A172 (cell line): ENCODE measurements around the gene HSPBAP1. TPM values are rescaled to one million over a fixed set of nuclear protein-coding genes. Genes with fewer than 3 reads are reported as not detected.
A peak's percentile ranks its signal among the peaks of the same experiment; 100 is the strongest.

ENCODE experiments used
- DNase-seq: peaks from one replicate; pipeline ENCODE4 v3.0.0-alpha.2; 2015; ENCODE audit warnings: low spot score
- total RNA-seq: library from RNA; depleted of rRNA; stranded (reverse); fragments of >200 nt; shearing (Covaris generic); gene quantifications from 2 replicates; pipeline ENCODE4 v1.2.3, GENCODE V29; 2014; rRNA removed

Gene HSPBAP1, protein sequence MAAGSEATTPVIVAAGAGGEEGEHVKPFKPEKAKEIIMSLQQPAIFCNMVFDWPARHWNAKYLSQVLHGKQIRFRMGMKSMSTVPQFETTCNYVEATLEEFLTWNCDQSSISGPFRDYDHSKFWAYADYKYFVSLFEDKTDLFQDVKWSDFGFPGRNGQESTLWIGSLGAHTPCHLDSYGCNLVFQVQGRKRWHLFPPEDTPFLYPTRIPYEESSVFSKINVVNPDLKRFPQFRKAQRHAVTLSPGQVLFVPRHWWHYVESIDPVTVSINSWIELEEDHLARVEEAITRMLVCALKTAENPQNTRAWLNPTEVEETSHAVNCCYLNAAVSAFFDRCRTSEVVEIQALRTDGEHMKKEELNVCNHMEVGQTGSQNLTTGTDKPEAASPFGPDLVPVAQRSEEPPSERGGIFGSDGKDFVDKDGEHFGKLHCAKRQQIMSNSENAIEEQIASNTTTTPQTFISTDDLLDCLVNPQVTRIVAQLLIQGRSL
- 6.2 and 14.6 TPM in 2 replicates for total RNA-seq

DNA sequence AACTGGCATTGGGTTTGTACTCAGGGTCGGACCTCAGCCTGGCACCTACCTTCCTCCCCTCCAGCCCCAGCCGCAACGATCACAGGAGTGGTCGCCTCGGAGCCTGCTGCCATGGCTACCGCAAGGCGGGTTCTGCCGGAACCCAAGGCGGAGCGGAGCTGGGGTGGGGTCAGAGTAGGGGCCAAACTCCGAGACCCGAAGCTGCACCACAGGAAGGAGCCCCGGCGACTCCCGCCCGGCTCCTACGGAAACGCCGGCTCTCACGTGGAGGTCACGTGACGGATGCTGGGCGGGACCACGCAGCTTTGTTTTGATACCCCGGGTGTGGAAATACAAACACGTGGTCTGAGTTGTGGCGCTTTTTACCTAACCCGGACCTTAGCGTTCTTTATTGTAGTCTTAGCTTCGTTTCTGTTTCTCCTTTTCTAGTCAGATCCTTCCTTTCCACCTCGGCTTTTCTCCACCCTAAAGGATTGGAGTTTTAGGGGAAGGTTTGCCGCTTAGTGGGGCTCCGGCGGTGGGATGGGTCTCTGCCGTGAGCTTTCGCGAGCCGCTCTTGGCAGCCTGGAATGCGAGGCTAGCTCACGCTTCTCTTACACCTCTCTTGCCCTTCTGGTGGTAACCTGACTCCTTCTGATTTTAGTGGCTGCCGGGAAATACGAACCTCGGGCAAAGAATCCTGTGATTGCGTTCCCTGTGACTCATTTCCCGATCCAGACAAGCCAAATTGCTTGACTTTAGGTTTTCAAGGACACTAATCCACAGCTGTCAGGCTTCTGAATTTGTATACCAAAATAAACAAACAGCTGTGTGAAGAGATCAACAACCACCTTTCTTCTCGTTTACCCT, at the start of gene HSPBAP1:
Gene HSPBAP1 (minus strand): TSS at position 264 of the 849 bp plus-strand sequence. CDS start 151 bp downstream, at position 113.
- peak; percentile 81 for DNase-seq

DNA sequence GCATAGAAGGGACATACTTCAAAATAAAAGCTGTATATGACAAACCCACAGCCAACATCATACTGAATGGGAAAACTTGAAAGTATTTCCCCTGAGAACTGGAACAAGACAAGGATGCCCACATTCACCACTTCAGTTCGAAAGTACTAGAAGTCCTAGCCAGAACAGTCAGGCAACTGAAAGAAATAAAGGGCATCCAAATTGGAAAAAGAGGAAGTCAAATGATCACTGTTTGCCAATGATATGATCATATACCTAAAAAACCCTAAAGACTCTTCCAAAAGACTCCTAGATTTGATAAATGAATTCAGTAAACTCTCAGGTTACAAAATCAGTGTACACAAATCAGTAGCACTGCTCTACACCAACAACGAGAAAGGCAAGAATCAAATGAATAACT, 42.0 kb upstream of the HSPBAP1 start:
- DNase-seq: no peak

DNA sequence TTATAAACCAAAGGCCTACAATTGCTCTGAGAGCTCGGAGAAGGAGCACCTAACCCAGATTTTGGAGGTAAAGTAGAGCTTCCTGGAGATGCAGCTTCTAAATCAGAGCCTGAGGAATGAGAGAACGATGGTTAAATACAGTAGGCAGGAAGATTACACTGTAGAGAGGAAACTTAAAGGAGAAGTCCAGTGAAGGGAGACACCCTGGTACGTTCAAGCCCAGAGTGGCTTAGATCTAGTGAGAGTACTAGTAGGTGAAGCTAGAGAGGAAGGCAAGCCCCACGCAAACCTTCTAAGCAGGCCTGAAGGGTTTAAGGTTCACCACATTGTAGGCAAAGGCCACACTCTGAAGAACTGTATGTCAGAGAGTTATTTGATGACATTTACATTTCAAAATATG, 34.6 kb upstream of the HSPBAP1 start:
- no peak for DNase-seq

DNA sequence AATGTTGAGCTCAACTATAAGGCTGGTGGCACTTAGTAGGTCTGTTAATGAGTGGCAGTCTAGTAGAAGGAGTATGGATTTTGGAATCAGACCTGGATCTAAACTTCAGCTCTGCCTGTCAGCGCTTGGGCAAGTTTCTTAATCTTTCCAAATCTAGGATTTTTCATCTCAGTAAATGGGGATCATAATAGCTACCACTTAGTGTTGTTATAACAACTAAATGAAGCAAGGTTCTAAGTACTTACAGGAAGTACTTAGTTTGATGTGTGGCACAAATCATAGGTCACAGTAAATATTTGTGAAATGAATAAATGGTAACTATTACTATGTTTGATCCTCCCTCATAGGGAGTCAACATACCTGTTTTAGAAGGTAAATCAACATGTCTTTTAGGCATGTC, 32.6 kb upstream of the HSPBAP1 start:
- DNase-seq: no peak

DNA sequence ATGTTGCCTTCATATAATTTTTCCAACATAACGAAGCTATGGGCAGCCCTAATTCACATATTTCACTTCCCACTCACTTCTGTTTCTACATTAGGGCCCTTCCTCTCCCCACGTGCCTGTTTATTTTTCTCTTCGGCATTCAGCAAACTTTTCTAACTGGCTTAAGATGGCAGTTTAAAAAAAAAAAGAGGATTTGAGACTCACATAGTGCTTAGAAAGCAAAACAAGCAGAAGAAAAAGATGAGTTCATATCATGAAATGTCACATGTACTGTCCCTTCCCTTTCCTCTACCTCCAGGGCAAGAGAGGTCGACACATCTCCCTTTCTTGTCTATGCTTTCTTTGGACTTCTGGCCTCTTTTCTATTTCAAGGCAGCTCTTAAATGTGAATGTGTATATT, 31.8 kb upstream of the HSPBAP1 start:
- DNase-seq: no peak

DNA sequence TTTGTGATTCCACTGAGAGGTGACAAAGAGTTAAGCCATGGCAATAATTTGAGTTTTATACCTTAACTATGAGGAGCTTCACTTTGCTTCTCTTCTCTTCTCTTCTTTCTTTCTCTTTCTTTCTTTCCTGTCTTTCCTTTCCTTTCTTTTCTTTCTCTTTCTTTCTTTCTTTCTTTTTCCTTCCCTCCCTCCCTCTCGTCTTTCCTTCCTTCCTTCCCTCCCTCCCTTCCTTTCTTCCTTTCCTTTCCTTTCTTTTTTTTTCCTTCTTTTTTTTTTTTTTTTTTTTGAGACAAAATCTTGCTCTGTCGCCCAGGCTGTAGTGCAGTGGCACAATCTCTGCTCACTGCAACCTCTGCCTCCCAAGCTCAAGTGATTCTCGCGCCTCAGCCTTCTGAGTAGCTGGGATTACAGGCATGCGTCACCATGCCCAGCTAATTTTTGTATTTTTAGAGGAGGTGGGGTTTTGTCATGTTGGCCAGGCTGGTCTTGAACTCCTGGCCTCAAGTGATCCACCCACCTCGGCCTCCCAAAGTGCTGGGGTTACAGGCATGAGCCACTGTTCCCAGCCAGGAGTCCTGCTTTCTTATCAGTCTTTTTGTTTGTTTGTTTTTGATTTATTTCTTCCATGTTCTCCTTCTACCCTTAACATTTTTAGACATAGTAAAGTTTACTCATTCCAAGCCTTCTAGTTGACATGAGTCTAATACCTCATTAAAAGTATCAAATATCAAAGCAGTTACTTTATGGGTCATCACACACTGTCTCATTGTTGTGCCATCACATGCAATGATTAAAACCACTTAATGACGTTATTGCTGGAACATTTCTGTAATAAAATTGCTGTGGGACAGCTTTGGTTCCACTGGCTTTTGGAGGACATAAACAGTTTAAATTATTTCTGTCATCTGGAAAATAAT, 31.1 kb upstream of the HSPBAP1 start:
- DNase-seq: peak; percentile 10

DNA sequence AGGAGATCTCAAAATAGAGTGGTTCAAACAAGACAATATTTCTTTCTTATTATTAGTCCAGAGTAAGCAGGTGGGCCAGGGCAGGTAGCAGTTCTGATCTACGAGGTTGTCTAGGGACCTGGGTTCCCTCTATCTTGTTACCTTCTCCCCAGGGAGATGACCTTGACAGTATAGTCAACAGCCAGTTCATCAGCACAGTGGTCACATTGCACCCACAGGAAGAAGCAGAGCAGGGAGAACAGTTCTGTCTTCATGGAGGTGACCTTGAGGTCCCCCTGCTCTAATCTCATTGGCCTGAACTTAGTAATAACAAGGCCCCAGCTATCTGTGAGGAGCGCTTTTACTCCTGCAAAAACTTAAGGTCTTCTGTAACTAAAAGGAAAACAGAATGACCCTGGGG, 23.0 kb upstream of the HSPBAP1 start:
- DNase-seq: no peak

DNA sequence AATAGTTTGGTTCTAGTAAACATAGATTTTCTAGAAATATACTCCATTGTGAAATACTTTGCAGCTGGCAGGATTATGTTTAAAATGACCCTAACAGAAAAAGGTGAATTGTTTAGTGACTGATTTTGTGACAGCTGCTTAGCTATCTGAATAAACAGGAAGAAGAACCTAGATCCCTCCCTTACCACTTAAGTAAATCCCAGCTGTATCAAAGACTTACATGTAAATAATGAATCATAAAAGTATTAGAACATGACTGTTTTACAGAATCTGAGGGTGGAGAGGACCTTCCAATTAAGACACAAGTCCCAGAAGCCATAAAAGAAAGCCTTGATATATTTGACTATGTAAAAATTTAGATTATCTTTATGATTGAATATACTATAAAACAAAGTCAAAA, 17.1 kb upstream of the HSPBAP1 start:
- DNase-seq: no peak

DNA sequence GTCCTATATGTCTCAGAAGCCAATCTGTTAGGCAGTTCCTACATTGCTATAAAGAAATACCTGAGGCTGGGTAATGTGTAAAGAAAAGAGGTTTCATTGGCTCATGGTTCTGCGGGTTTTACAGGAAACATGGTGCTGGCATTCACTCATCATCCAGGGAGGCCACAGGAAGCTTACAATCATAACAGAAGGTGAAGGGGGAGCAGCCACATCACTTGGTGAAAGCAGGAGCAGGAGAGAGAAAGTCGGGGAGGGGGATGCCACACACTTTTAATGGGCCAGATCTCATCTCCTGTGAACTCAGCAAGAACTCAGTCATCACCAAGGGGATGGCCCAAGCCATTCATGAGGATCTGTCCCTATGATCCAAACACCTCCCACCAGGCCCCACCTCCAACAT, 10.3 kb upstream of the HSPBAP1 start:
- no peak for DNase-seq

DNA sequence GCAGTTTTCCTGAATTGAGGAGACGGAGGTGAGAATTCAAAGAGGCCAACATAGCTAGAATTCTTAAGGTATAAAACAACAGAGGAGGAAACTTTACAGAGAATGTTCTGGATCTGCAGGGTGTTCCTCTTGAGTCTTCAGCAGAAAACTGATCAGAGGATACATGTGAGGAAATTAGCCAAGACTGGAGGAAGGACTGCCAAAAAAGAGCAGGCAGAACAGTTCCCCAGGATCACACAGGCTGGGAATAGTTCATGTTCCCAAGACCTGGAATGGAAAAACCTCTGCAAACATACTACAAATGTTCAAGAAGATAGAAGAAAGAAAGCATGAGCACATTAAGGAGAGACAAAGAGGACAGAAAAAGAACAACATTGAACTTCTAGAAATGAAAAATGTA, 8.7 kb upstream of the HSPBAP1 start:
- no peak for DNase-seq

DNA sequence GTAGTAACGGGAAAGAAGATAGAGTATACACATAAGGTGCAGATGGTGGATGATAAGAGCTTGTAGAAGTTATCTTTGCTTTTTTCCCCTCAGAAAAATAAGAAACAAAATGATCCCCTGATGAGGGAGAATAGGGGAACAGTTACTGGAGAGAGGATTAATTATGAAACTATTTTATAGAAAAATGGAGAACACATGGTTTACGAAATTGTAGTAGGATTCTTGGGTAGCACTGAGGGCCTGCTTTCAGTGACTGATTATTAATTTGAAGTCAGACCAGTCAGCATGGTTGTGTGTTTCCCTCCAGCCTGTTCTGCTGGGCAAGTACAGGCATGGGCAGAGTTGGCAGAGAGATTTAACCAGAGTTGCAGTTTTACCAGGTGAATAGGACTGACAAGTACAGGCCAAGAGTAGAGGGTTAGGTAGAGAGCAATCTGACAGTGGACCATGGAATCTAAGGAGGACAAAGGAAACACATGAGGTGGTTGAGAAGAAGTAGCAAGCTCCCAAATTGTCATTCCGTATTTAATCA, 7.1 kb upstream of the HSPBAP1 start:
- no peak for DNase-seq

DNA sequence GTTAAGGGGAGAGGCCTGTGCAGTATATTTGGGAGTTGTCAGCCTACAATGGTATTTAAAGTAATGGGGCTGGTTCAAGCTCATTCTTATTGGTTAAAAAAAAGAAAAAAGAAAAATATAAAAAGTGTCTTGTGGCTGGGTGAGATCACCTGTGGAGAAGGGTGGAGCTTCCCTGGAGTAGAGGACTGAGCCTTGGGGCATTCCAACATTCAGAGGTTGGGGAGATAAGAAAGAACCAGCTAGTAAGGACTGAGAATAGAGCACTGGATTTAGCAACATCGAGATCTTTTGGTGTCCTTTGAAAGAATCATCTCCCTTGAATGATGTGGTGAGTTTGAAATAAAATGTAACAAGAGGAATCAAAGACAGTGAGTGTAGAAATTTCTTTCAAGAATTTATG, 6.4 kb upstream of the HSPBAP1 start:
- no peak for DNase-seq

DNA sequence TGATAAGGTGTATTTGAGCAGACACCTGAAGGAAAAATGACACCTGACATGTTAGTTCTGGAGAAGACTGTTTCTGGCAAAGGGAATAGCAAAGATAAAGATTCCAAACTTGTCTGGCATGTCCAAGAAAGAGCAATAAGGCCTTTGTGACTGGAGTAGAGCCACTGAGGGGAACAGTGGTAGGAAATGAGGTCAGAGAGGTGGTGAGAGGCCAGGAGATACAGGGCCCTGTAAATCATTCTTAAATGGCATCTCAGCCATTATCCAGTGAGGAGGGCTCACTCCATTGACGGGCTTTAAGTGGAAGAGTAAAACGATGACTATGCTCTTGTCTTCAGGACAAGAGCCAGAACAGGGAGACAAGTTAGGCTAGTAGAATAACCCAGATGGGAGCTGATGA, 5.7 kb upstream of the HSPBAP1 start:
- DNase-seq: no peak

DNA sequence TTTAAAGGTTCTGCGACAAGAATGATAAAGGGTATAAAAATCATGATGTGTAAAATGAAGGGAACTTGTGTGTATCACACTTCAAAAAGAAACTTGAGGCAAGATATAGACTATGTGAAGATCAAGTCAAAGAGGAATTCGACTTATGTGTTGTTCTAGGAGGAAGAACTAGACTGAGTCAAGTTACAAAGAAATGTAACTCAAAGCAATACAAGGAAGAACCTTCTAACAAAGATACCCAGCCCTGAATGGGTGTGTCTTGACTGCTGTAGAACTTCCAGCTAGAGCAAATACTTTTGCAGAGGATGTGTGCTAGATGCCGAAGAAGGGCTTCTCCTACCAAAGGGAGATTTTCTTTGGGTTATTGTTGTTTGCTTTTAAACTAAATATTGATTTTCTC, 3.7 kb upstream of the HSPBAP1 start:
- DNase-seq: no peak

DNA sequence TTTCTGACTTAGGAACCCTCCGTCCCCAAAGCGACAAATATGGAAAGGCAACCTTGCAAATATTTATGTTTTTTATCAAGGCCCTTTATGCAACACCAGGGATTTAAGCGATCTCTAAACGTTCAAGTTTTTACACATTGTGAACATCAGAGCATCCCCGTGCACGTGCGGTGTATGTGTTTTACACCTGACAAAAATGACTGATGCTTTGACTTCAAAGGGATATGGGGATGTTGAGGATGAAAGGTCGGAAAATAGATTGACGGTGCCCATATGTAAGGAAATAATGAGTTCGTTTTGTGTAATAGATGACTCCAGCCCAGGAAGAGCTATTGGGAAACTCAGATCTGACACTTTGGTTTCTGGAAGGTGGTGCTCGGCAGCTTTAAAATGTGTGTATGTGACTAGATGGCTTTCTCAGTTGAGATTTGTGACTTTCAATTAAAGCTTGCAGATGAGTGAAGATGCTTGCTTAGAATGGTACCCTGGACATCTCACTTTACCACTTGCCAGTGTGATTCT, 2.1 kb upstream of the HSPBAP1 start:
- DNase-seq: no peak

DNA sequence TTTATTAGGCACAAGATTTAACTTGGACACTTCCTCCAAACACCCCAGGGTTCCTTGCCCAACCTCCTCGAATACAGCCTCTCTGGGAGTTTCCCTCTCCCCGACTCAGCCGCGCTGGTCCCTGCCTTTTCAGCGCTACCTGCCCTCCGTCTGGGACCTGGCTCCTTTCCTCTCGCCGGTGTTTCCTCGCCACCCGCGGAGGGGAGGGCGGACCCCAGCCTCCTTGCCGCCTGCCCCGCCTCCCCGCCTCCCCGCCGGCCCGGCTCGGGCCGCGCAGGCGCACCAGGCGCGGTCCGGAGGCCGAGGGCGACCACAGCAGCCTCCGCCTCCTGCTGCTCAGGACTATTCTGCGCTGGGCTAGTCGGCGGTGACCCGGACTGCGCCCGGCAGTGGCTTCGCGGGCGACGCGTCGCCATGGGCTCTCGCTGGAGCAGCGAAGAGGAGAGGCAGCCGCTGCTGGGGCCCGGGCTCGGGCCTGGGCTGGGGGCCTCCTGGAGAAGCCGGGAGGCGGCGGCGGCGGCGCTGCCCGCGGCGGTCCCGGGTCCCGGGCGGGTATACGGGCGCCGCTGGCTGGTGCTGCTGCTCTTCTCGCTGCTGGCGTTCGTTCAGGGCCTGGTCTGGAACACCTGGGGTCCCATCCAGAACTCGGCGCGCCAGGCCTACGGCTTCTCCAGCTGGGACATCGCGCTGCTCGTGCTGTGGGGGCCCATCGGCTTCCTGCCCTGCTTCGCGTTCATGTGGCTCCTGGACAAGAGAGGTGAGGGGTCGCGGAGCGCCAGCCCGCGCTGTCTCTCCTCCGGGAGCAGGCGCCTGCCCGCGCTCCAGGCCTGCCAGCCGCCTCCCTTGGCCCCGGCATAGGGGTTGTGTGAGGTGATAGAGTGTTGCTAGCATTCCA, 1.4 kb upstream of the HSPBAP1 start, which contains the start of gene SLC49A4:
Gene SLC49A4 (plus strand): TSS at position 291 of the 895 bp plus-strand sequence. CDS start 124 bp downstream, at position 415.
- peak; percentile 60 for DNase-seq

DNA sequence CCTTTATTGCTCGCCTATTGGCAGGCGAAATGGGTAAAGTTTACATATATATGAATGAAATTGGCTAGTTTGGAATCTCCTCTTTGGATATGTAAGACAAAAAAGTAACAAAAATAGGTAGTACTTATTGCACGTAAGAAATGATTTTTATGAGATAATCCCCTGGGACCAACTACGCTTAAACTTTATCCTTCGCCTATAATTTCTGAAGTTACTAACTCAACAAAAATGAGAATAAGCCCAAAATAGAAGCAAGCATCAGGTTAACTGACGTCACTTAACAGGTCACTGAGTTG, 800 bp upstream of the HSPBAP1 start:
- DNase-seq: no peak

DNA sequence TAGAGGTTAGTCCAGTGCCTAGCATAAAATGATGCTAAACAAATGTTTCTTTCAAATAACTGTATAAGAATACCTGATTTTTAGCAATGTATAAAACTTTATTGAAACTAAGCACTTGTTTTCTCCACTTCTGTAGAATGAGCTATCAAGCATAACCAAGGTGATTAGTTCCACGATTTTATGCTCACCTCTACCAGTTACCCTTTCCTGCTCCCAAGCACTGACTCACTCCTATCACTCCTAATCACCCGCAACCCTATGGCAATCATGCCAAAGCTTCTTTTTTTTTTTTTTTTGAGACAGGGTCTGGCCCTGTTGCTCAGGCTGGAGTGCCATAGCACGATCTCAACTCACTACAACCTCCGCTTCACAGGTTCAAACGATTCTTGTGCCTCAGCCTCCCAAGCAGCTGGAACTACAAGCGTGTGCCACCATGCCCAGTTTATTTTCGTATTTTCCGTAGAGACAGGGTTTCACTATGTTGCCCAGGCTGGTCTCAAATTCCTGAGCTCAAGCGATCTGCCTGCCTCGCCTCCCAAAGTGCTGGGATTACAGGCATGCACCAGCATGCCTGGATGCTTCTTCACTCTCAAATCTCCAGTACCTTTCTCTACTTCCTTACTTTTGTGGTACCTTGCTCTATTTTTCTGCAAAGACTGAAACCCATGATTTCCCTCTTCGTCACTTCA, 3.9 kb downstream of the HSPBAP1 start:
- DNase-seq: no peak

DNA sequence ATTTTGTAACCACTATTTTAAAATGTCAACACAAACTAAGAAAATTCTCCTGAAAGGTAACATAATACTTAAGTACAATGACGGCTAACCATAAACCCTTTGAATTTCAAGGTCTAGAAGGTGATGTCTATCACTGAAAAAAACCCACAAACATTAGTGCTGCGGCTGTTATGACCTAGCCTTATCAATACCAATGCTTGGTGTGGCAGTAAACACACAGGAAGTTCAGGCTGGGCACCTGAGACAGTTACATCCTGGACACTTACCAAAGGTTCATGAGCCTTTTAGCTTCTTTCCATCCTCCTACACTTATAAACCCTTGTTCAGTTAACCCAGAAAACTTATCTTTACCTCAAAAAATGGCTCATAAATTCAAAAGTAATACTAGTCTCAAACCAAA, 5.8 kb downstream of the HSPBAP1 start:
- no peak for DNase-seq

DNA sequence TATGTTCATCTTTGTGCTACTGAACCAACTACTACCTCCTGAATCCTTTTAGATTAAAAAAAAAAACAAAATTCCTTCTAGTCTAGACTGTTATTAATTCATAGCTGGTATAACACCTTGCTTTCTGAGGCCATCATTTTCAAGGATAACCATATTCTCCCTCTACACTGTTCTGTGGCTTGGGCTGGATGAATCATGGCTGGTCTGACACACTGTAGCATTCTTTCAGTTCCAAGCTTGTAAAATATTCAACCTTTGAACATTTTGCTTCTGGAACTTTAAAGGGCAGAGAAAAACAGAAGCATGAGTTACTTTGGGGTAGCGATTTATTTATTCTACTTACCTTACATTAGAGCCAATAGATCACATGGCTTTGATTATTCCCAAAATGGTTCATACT, 7.6 kb downstream of the HSPBAP1 start:
- peak; percentile 32 for DNase-seq
